DOHH2 (cell line): ENCODE measurements around the gene DOK3.

Experiments used
- EZH2phosphoT487 ChIP-seq: fragments of 200-600 bp; sonication (generic); IDR thresholded peaks from 2 replicates; pipeline ENCODE4 v1.6.1; 2017; ENCODE audit warnings: borderline replicate concordance, mild to moderate bottlenecking, antibody characterized with exemption, low read length, moderate library complexity, mixed read lengths
- TF ChIP-seq, protein P1 (sequence below): fragments of 200-600 bp; sonication (generic); IDR thresholded peaks from one replicate; pipeline ENCODE4 v1.5.1; 2014; ENCODE audit warnings: antibody characterized with exemption, mild to moderate bottlenecking, low read depth, low read length; ENCODE audit not compliant: poor library complexity, severe bottlenecking

DNA sequence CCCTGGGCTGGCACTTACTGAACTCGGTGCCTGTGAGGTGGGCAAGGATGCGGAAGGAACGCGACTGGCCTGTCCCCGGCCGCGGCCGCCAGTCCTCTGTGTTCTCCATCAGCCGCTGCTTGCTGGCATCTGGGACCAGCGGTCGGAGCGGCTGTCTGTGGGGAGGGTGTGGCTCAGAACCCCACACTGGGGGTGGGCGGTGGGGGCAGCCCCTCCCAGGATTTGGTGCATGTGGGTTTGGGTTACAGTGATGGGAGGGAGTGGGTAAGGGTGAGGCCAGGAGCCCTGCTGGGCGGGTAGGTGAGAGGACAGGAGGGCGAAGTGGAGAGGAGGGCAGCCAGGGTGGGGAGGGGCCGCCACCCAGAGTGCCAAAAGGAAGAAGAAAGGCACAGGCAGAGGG, 18.6 kb downstream of the DOK3 start:
- no peak for TF ChIP-seq EZH2phosphoT487
- TF ChIP-seq, protein P1, sequence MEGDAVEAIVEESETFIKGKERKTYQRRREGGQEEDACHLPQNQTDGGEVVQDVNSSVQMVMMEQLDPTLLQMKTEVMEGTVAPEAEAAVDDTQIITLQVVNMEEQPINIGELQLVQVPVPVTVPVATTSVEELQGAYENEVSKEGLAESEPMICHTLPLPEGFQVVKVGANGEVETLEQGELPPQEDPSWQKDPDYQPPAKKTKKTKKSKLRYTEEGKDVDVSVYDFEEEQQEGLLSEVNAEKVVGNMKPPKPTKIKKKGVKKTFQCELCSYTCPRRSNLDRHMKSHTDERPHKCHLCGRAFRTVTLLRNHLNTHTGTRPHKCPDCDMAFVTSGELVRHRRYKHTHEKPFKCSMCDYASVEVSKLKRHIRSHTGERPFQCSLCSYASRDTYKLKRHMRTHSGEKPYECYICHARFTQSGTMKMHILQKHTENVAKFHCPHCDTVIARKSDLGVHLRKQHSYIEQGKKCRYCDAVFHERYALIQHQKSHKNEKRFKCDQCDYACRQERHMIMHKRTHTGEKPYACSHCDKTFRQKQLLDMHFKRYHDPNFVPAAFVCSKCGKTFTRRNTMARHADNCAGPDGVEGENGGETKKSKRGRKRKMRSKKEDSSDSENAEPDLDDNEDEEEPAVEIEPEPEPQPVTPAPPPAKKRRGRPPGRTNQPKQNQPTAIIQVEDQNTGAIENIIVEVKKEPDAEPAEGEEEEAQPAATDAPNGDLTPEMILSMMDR: no peak
